Suppressor macrophage (primary cell): ENCODE results near the gene DALRD3.

Experiments
- DNase-seq, 4 experiments: peaks; one replicate each; pipeline ENCODE4 v3.0.0-alpha.2; 2020 to 2022

DALRD3 gene

GRCh38 chr3:48974076-48974864, 44.1 kb downstream of the DALRD3 start:
- no peak for DNase-seq

- no peak for DNase-seq
Observed at GRCh38 chr3:48970586-48970985, 47.8 kb downstream of the DALRD3 start.

GRCh38 chr3:48966876-48967361, 51.5 kb downstream of the DALRD3 start:
- DNase-seq = no peak

GRCh38 chr3:48966367-48966766, 52.0 kb downstream of the DALRD3 start:
- DNase-seq = no peak
